ENCODE data around the gene LRRC49. TPM values are rescaled to one million over a fixed set of nuclear protein-coding genes. Genes with fewer than 3 reads are reported as not detected.
"Not testable (repeated sequence)": the region's sequence is repeated elsewhere in the genome, so short reads cannot be mapped to it uniquely, and the experiment has no call there.

The LRRC49 gene
- total RNA-seq, 1 donor from 2014 or later = 79.8 TPM

DNA sequence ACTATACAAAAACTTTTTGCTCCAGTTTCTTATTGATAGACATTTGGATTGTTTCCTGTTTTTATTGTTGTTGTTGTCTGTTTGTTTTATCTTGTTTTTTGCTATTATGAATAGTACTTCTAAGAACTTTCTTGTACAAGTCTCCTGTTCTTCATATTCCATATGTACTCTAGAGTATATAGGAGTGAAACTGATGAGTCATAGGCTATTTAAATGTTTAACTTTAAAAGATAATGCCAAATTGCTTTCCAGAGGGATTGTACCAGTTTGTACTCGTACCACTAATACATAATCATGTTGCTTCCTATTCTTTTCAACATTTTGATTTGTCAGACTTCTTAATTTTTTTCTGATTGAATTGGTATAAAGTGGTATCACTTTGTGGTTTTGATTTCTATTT lies 19.6 kb downstream of the LRRC49 start:
- no peak for ATAC-seq
- intact Hi-C loops (cut with micrococcal nuclease) = no loop called here
- DNase-seq = no peak

DNA sequence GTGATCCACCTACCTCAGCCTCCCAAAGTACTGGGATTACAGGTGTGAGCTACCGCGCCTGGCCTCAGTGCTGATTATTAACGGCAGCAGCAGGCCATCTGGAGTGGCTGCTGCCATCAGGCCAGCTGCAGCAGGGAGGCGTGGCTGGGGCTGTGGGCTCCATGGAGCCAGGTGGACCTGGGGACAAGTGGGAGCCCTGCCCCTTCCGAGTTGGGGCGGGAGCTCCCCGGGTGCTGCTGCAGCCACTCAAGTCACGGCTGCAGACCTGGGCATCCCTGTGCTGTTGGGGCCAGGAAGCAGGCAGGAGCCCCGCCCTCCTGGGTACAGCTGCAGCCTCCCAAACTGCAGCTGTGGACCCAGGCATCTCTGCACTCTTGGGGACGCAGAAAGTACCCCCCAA lies 23.9 kb downstream of the LRRC49 start:
- intact Hi-C loops (cut with micrococcal nuclease) = no loop called here
- ATAC-seq (no peak), DNase-seq (no peak)

DNA sequence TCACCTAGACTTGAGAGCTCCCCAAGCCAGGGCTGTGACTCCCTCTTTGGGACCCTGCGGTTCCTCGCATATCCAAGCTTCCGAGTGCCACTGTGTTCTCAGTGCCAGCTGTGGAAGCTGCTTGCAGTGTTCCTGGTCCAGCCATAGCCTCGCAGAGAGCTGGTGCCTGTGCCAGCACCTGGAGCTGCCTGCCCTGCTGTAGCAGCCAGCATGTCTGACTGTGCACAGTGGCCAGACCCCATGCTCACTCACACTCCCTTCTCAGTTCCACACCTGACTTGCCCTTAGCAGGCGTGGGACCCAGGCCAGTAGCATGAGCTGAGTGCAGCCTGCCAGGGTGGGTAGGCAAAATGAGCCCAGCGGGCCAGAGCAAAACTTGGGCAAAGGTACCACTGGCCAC lies 25.3 kb downstream of the LRRC49 start:
- DNase-seq = peak; percentile 23
- intact Hi-C loops (cut with micrococcal nuclease) = no loop called here
- ATAC-seq = peak; percentile 35

DNA sequence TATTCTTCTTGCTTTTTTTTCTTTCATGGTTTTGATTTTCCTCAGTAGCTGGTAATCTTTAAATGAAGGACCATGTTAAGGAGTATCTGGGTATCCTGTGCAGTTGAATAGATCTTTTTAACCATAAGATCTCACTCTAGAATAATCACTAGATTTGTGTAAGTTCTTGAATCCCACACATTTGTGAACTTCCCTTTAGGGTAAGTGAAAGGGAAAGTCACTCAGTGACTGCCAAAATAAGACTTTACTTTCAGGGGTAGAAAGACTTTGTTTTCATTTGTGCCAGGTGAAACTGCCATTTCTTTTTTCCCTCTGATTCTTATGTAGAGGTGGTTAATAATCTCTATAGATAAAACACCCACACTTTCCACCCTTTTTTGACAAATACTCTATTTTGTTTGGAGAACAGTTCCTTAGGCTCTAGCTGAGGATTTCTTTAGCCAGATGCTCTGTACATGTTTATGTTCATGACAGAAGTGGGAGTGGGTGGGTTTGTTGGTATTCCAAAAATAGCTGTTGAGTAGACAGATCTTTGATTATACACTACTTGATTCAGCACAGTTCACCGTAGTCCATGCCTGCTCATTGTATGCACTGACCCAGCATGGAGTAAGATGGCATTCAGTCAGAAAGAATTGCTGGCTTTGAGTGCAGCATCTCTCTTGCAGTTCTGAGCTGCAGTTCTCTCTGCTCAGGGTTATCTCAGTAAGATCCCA lies 28.5 kb downstream of the LRRC49 start:
- no peak for DNase-seq
- no peak for ATAC-seq
- intact Hi-C loops (cut with micrococcal nuclease) = no loop called here

DNA sequence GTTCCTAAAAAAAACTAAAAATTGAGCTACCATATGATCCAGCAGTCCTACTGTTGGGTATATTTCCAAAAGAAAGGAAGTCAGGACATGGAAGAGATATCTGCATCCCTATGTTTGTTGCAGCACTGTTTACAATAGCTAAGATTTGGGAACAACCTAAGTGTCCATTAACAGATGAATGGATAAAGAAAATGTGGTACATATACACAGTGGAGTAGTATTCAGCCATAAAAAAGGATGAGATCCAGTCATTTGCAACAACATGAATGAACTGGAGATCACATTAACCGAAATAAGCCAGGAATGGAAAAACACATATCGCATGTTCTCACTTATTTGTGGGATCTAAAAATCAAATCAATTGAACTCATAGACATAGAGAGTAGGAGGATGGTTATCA lies 29.5 kb downstream of the LRRC49 start:
- no peak for DNase-seq
- ATAC-seq = no peak
- intact Hi-C loops (cut with micrococcal nuclease) = no loop called here

DNA sequence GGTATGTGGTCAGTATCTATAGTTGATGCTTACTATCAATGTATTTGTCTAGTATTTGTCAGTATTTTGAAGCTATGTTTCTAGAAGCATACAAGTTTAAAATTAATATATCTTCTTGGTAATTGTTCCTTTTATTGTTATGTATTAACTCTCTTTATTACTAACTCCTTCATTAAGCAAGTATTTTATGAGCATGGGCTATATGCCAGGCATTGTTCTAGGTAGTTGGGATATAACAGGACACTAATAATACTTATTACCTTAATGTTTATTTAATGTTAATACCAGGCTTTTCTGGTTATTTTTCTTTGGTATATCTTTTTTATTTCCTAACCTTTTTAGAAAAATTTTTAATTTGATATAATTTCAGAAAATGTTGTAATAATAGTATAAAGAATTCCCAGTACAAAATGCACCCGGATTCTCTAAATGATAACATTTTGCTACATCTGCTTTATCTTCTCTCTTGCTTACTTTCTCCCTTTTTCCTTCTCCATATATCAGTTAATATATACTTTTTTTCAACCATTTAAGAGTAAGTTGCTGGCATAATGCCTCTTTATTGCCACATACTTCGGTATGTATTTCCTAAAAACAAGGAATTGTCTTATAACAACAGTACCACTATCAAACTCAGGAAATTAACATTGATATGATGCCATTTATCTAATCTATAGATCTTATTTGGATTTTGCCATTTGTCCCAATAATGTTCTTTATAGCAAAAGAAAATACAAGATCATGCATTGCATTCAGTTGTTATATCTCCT lies 30.9 kb downstream of the LRRC49 start:
- intact Hi-C loops (cut with micrococcal nuclease) = no loop called here
- DNase-seq (no peak), ATAC-seq (no peak)

DNA sequence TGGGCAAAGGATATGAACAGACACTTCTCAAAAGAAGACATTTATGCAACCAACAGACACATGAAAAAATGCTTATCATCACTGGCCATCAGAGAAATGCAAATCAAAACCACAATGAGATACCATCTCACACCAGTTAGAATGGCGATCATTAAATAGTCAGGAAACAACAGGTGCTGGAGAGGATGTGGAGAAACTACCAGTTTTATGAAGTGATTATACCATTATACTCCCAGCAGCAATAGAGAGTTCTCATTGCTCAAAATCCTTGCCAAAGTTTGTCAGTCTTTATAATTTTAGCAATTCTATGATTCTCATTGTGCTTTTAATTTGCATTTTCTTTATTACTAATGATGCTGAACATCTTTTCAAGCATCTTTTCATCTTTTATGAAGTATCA lies 34.3 kb downstream of the LRRC49 start:
- intact Hi-C loops (cut with micrococcal nuclease); ATAC-seq; DNase-seq: not testable (repeated sequence)

DNA sequence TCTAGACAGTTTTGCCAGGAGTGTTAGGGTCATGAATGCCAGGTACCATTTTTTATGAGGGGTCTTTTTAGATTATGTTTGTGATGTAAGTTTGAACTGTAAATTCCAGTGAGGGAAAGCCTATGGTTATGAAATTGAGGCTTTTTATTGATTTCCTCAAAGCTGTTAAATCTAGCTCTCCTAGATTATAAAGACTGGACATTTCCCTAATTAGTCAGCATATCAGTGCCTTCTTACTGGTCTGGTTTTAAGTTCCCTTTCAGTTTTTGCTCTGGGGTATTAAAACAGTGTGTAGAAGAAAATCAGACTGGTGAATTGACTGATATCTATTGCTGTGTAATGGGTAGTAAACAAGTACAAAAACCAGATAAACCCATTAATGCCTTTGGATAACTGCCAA lies 39.2 kb downstream of the LRRC49 start:
- intact Hi-C loops (cut with micrococcal nuclease) = no loop called here
- DNase-seq (no peak), ATAC-seq (no peak)

DNA sequence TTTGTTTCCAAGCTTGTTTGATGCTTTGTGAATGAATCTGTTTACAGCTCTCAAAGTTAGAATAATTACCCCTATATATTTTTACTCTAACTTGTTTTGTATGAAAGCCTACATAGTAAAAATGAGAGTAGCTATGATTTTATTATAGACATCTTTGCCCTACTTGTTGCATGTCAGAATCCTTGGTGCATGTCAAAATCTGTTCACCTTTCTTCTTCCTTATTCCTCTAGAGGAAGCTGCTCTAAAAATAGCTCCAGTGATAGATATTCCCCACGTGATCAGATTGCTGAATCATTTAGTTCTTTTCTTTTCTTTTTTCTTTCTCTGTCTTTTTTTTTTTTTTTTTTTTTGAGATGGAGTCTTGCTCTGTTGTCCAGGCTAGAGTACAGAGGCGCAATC lies 39.8 kb downstream of the LRRC49 start:
- intact Hi-C loops (cut with micrococcal nuclease) = no loop called here
- ATAC-seq = no peak

DNA sequence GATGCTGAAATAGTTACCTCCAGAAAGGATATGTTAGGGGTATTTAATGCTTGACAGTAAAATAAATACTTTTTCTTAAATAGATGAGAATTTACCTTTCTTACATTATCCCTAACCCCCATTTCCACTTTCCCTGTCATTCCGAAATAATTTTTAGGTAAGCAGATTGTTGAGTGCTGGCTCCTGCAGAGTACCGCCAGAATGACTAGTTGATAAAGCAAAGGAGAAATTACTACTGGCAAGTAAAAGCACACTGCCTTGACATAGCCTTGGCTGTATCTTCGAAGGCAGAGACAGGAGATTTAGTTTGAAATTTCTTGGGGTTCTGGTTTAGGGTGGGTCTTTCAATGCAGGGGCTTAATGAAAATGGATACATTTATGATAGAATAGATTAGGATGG lies 40.8 kb downstream of the LRRC49 start:
- intact Hi-C loops (cut with micrococcal nuclease) = no loop called here
- DNase-seq = no peak
- ATAC-seq = no peak

More for the DNA sequence above, 39.8 kb downstream of the LRRC49 start:
- no peak for DNase-seq

DNA sequence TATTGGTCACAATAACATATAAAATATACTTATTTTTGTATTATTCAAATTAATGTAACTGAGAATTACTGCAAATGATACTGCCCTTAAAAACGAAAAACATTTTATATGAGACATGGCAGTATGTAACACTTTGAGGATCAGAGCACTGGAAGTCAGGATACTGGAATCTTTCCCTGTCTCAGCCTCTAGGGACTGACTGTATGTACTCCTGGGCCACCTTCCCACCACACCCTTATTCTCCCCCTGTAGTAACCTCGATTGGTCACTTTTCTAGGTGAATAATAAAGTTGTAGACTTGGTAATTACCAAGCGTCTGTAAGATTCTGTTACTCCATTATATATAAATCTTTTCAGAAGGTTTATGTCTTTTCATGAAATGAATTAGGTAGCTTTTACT lies 43.0 kb downstream of the LRRC49 start:
- ATAC-seq (peak; percentile 64), DNase-seq (no peak)
- intact Hi-C loops (cut with micrococcal nuclease) = no loop called here

DNA sequence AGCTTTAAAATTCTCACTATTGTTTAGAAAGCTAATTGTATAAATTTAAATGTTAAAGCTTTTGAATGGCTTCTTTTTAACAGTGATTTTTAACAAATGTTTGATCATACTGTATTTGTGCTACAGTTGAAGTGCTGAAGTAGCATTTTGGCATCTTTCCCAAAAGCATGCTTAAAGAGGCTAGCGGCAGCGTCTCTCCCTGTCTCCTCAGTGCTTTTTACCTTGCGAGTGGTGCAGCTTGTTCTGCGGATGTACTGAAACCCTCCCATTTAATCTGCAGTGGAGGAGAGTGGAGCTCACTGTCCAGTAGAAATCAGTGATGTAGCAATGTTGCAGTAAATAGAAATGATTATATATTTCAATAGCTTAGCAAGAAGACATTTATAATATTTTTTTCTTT lies 43.7 kb downstream of the LRRC49 start:
- intact Hi-C loops (cut with micrococcal nuclease) = no loop called here
- no peak for DNase-seq
- peak; percentile 82 for ATAC-seq

DNA sequence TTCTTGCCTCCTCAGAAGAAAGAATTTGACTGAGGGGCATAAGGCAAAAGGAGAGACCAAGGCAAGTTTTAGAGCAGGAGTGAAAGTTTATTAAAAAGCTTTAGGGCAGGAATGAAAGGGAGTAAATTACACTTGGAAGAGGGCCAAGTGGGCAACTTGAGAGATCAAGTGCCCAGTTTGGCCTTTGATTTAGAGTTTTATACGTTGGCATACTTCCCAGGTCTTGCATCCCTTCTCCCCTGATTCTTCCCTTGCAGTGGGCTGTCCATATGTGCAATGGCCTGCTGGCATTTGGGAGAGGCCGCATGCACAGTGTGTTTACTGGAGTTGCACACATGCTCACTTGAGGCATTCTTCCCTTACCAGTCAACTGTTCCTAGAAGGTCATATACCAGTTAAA lies 50.7 kb downstream of the LRRC49 start:
- intact Hi-C loops (cut with micrococcal nuclease); DNase-seq: not testable (repeated sequence)
- peak; percentile 13 for ATAC-seq

DNA sequence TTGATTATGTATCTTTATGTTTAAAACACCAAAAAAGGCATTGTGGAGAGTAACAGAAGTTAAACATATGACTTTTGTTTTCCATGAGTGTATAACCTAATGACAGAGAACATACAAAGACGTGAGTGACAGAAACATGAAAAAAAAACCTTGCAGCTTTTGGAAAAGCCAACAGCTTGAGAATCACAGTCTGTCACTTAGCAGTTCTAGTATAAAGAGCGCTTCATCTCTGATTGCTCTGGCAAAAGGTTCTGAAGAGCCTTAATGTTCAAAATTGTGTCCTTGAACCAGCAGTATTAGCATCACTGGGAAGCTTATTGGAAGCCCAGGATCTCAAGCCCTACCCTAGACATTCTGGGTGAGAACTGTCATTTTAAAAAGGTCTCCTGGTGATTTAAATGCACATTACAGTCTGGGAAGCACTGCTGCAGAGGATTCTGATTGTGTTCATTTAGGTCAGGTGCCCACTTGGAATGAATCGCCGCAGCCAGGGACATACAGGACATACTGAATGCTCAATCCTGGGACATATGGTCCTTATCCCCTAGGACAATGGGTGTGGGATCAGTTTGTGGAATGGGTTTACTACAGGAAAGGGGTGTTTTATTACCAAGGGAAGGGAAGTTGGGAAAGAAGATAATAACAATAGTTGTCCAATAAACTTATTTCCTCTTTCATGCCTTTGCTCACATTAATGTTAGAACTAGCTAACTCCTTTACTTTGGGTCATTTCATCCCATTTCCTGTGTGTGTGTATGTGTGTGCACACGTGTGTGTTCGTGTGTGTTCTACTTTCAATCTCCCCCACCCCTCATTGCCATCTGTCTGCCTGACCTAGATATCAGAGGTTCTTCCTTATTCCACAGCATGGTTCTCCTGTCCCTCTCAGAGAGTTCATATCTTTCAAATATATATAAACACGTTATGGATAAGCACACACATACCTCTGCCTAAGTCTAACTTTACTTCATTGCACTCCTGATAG lies 55.0 kb downstream of the LRRC49 start:
- ATAC-seq = peak; percentile 76
- peak; percentile 34 for DNase-seq
- intact Hi-C loops (cut with micrococcal nuclease) = no loop called here

DNA sequence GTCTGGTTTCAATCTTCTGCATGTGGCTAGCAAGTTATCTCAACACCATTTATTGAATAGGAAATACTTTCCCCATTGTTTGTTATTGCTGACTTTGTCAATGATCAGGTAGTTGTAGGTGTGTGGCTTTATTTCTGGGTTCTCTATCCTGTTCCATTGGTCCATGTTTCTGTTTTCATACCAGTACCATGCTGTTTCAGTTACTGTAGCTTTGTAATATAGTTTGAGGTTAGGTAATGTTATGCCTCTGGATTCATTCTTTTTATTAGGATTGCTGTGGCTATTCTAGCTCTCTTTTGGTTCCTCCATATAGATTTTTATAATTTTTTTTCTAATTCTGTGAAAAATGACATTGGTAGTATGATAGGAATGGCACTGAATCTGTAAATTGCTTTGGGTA lies 58.3 kb downstream of the LRRC49 start:
- no peak for ATAC-seq
- intact Hi-C loops (cut with micrococcal nuclease) = no loop called here
- no peak for DNase-seq

DNA sequence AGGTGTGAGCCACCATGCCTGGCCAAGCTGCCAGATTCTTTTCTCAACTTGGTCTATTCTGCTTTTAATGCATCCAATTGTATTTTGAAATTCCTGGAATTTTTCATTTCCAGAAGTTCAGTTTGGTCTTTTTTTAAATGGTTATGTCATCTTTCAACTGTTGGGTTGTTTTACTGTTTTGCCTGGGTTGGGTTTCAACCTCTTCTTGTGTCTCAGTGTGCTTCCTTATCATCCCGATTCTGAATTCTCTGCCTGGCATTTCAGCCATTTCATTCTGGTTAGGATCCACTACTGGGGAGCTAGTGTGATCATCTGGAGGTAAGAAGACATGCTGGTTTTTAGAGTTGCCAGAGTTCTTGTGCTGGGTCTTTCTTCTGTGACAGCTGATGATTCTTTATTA lies 61.5 kb downstream of the LRRC49 start:
- intact Hi-C loops (cut with micrococcal nuclease) = no loop called here
- ATAC-seq = no peak

DNA sequence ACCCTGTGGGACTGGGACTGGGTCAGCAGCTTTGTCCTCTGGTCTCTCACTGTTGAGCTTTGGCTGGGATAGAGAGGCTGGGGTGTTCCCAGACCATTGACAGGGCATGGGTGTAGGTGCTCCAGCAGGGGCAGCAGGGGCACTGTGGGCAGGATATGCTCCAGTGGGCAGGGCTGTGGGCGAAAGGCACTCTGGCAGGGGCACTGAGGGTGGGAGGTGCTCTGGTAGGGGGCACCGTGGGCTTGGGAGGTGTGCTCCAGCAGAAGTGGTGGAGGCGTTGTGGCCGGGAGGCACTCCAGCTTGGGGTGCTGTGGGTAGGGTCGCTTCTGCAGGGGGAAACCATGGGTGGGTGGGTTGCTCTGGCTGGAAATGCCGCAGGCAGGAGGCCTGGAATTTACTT lies 62.1 kb downstream of the LRRC49 start:
- DNase-seq = no peak
- intact Hi-C loops (cut with micrococcal nuclease) = no loop called here
- ATAC-seq = no peak

More for the DNA sequence above, 61.5 kb downstream of the LRRC49 start:
- DNase-seq = no peak

DNA sequence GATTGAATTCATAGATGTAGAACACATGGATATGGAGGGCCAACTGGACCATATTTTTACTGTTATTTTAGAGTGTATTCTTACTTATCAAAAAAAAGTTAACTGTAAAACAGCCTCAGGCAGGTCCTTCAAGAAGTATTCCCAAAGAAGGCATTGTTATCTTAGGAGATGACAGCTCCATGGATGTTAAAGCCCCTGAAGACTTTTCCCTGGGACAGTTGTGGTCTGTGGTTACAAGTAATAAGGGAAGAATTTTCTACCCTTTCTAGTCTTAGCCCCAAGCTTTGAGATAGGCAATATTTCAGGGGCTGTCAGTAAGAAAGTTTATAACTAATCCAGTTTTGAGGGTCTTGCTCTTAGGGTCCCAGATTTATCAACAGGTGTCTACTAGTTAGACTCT lies 62.5 kb downstream of the LRRC49 start:
- intact Hi-C loops (cut with micrococcal nuclease) = no loop called here
- no peak for DNase-seq
- no peak for ATAC-seq

DNA sequence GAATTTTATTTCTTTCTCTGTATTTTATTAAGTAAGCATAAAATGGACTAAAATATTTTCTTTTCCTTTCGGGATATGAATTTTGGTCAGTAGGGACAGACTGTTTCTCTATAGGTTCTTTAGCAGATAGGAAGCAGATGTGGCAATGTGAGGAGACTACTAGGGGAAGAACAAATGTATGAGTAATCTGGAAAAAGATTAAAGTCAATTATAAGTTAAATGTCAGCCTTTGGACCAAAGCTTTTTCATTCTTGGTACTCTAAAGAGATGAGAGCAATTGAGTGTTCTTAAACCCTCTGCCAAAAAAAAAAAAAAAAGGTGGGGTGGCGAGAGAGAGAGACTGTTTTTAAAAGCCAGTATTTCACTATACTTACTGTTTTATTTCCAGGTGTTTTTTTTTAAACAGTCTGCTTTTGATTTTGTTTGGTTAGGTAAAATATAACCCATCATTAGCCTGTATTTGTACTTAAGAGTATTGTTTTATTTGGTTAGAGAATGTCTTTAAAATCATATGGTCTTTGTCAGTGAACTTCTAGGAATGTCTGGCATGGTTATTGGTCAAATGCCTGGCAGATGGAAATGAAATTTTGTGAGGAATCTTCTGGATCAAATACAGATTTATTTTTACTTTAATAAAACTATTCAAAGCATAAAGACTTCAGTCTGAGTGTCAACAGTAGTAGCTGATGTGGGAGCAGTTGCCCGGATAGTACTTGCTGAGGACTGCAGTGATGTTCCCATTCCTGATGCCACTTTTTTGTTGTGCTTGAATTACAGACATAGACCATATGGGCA lies 63.8 kb downstream of the LRRC49 start:
- ATAC-seq = no peak
- intact Hi-C loops (cut with micrococcal nuclease) = no loop called here
- DNase-seq = no peak
